Activated T-helper 1 cell treated with anti-CD3 and anti-CD28 coated beads, Interleukin-2, amount 50 U/mL, for 16 hours (primary cell): ENCODE measurements around the gene NAALADL2.

ENCODE experiments used
- DNase-seq, 2 donors: peaks; one replicate each; pipeline ENCODE4 v3.0.0-alpha.2; 2020; ENCODE audit warnings: low read depth in 1 of 2, low spot score in 1 of 2

NAALADL2 gene

DNA sequence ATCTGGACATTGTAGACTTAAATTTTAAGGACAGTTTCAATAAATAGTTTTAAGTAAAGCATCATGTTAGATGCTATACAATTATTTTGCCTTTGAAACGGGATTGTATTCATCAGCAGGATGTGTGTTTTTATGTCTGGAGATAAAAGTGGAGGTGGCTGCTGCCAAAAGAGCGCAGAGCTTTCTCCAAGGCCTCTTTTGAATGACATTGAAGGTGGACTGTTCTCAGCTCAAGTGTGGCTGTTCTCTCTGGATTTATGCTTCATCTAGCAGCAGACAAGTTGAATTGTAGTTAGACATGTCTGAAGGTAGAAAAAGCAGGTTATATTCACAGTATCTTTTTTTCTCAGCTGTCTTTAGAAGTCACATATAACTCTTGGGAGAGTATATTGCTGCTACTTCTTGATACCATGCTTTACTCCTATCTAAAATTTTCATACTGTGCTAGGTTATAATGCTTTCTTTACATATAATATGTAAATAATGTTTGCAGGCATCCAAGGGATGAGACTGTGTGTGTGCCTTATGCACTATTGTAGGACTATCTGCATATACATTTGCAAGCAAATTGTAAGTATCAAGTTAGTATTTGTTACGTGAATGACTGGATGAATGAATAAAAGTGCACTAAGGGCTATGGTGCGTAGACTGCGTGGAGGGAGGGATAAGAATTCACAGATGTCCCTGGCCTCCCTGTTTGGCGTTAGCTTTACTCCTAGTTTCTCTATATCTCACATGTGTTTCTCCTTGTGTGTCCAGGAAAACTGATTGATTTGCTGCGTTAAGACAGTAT, 340.1 kb downstream of the NAALADL2 start:
- DNase-seq: no peak

GRCh38 chr3:175199961-175200360, 340.8 kb downstream of the NAALADL2 start:
- no peak for DNase-seq

DNA sequence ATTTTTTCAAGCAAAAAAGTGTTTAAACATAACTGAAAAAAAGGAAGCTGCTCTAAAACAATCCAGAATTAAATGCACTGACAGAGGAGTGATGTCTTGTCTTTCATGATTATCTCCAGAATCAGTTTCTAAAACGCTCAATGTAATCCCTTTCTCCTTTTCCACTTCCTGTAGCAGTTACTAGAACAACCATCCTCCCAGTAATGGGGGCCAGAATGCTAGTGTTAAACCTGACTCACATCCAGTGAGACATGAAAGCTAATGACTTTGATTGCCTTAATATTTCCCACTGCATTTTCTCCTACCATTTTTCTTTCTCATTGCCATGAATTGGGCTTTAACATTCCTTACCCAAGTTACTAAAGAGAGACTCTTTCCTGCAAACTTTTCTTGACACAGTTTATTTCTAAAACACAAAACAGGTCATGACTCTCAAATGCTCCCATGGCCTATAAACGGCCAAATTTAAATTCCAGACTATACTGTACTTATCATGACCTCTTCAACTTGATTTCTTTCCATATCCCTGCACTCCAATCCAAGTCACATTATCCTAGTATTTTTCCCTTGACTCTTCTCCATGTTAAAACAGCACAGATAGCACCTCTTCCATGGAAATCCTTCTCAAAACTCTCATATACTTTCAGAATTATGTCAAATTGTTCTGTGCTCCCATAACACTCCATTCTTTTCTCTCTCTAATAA, 341.4 kb downstream of the NAALADL2 start:
- DNase-seq: no peak

- DNase-seq: no peak
Measured at GRCh38 chr3:175207361-175207760, 348.2 kb downstream of the NAALADL2 start.

DNA sequence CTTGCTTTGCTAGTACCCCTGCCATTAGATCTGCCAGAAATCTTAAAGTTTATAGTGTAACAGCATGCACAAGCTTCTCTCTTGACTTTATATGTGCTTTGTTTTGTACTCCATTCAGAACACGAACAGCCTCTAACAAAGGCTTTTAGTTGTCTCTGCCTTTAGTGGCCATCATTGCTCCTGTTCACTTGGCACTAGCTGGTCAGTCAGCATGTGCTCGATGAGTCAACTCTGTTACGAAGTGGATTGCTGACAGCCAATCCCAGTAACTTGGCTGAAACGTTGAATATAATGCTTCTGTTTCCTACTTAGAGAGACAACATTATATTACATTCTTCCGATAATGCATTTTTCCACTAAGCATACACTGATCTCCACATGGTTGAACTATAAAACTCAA, 349.2 kb downstream of the NAALADL2 start:
- no peak for DNase-seq

DNA sequence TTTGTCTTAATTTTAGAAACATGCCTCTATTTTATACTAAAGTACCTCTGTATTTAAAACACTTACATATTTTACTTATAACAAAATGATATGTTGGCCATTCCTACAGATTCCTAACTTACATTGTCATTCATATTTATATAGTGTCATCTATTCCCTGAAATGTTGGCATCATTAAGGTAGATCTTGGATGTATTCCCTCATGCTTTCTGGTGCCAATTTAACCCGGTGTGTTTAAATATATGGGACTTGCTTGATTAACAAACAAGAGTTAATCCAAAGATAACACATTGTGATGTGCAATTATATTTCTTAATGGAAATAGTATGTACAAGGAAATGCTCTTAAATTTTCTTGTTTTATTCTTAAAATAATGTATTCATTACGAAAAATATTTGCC, 352.3 kb downstream of the NAALADL2 start:
- DNase-seq: no peak

DNA sequence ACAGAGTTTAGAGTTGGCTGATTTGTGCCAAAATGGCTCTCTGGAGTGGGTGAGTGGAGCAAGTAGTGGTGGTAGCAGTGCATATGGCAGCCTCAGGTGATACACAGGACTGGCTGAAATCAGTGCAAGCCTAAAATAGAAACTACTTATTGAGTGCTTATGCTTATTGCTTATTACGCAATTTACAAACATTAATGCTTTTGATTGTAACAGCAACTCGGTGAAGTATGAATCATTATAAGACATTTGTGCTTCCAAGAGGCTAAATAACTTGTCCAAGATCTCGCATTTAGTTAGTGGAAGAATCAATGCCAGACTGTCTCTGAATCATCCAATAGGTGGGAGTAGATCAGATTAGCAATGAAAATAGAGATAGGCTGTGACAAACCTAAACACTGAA, 353.8 kb downstream of the NAALADL2 start:
- no peak for DNase-seq

DNA sequence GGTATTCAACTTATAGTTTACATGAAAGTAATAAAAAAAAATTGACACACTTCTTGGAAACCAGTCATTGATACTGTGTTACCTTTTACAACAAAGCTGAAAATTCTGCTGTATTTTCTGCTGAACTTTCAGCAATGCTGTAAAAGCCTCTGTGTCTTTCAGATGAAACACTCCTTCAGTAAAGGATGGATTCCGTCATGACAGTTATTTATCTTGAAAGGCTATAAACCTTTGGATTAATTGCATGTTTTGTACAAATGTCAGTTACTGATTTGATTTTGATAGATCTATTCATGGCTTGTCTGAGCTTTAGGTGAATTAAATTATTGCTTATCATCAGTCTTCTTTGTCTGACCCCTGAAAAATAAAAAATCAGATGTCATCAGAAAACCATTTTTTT, 355.1 kb downstream of the NAALADL2 start:
- no peak for DNase-seq

GRCh38 chr3:175215833-175216232, 356.7 kb downstream of the NAALADL2 start:
- DNase-seq: no peak

GRCh38 chr3:175222356-175222755, 363.2 kb downstream of the NAALADL2 start:
- no peak for DNase-seq

DNA sequence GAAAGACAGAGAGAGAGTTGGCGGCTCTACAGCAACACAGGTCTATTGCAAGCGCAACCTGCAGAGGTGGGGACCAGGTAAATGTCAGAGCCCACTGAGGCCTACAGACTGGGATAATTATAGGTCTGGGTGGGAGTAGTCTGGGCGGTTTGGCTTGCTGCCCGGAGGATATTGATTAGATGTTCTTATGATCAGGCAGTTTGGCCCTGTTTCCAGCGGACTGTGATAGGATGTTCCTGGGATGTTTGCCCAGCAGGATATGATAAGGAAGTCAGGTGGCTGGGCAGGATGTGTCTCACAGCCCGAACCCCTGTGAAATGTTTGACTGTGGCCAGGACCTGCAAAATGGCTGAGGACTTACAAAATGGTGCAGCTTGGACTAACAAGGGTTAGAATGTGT, 364.9 kb downstream of the NAALADL2 start:
- no peak for DNase-seq

DNA sequence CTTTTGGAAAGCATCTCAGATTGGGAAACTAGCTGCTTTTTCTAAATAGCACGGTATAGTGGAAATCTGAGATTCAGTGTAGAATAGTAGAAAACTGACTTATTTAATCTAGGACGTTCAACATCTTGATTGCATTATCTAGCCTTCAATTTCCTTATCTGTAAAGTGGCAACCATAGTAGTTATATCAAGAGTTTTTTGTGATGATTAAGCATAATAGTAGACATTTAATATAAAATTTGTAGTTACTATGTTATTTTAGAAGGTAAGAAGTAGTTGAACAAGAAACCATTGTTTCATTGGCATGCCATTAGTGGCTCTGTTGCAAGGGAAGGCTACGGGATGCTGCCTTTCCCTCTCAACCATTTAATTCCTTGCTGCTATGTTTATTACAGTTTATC, 367.3 kb downstream of the NAALADL2 start:
- no peak for DNase-seq

DNA sequence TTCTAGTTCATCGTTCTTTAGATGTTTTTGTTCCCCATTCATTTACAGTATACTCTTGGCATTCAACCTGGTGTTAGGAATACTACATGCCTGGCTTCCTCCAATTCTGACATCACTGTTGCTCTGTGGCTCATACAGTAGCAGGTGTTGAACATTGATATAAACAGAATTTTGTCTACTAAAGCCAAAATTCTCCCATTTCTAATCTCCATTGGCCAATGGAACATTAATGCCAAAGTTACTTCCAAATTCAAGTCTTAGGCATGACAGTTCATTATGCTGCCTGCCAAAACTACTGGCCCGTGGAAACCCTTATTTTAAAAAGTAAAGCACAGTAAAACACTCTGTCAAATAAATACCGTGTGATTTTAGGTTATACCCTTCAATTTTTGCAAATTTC, 368.0 kb downstream of the NAALADL2 start:
- DNase-seq: no peak

DNA sequence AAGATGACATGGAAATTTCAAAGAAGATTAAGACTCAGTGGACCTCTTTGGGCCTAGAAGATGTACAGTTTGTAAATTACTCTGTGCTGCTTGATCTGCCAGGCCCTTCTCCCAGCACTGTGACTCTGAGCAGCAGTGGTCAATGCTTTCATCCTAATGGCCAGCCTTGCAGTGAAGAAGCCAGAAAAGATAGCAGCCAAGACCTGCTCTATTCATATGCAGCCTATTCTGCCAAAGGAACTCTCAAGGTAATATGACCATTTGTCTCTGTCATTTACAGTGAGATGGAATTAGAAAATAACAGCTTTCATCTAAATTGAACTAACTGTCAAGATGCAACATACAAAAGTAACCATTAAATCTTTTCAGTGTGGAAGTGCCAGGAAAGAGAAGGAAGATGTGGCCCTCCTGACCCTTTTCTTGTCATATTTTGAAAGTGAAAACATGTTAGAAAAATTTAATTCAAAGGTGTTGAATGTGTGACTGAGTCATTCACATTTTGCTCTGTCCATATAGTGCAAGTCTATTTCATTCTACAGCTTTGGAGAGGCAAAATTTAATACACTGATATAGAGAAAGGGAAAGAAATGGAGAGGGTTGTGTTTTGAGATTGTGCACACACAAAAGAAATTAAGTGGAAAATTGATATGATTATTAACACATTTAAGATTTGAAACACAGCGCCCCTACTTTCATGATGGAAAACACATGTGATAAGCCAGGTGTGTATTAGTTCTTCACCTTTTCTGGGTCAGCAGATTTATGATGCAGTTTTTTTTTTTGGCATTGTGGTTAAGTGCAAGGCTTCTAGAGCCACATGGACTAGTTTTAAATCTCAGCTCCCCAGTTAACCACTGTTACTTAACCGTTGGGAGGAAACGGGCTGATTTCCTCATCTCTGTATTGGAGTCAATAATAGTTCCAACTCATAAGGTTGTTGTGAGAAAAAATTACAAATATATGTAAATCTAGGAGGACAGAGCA, 375.1 kb downstream of the NAALADL2 start:
- no peak for DNase-seq

GRCh38 chr3:175238801-175239200, 379.7 kb downstream of the NAALADL2 start:
- DNase-seq: no peak

DNA sequence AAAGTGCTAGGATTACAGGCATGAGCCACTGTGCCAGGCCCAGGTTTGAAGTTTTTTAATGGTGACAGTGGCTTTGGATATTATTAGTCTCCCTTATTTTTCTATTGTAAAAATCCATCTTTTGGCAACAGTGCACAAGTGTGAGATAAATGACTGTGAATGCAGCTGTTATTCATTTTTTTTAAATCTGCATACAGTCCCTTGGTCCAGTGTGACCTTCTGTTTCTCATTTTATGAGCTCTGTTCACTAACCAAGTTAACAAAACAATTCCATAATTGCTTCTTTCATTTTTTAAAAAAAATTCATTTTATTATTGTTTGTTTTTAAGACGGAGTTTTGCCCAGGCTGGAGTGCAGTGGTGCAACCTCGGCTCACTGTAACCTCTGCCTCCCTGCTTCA, 381.8 kb downstream of the NAALADL2 start:
- no peak for DNase-seq

GRCh38 chr3:175242243-175242642, 383.1 kb downstream of the NAALADL2 start:
- no peak for DNase-seq

DNA sequence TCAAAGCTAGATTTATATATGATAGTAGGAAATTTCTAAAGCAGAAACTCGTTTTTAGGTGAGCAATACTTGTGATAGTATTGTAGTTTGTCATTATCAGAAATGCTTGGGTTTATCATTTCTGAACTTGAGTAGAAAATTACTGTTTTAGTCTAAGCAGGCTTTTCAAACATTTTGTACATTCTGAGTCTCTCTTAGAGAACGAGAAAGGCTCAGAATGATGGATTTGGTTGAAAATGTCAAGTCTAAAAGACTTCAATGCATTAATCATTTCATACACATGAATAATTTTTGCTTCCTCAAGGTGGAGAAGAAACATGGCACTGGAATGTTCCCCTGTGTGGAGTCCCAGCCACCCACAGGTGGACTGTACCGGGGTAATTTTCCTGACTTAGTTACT, 387.1 kb downstream of the NAALADL2 start:
- no peak for DNase-seq

DNA sequence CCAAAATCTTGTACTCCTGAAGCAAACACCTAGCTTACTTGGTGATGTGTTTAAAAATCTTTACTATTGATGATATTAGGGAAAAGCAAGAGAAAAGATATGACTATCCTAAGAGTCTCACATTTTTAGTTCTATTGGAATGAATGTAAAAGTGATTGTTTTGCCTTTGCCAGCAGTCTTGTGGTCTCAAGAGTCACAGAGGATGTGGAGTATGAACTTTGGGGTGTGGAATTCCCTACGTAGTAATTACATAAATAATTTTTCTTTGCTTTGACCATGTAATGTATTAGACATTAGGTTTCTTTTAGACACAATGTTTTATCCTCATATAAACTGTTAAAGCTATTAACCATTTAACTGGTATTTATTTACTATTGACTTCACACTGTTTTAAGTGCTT, 387.6 kb downstream of the NAALADL2 start:
- DNase-seq: no peak

DNA sequence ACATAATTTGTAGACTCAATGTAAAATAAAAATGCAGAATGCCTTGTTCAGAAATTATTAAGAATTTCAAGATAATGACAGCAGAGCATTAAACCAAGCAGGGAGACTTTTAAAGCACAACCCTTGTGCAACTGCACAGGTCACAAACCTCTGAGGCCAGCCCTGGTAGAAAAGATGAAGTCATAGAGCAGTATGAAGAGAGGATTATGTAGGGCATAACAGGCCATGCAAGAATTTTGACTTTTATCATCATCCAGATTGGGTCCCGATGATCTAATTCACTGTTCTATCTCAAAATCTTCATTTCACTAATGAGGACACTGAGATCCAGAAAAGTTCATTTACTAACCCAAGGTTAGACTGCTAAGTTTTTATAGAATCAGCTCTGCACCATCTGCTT, 388.5 kb downstream of the NAALADL2 start:
- no peak for DNase-seq

DNA sequence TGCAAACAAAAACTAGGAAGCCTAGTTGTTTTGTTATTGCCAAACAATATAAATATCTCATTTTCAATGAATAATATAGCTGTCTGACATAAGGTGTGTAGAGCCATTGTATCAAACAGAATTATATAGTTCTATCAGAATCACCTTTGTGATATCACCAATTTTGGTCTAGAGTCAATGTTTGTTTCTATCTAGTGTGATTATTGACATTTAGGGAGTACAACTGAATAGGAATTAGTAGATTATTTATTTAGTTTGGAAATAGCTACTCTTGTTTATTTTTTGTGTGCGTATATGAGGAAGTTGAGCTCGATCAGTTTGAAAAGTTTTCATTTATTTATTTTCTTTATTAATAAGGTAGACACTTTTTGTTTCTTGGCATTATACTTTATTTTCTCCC, 389.7 kb downstream of the NAALADL2 start:
- DNase-seq: no peak

GRCh38 chr3:175255698-175256097, 396.6 kb downstream of the NAALADL2 start:
- no peak for DNase-seq
